DMS 273 (cell line): ENCODE data around the gene SPTAN1.
"Not testable (repeated sequence)": the region's sequence is repeated elsewhere in the genome, so short reads cannot be mapped to it uniquely, and the experiment has no call there.

ENCODE experiments used
- DNase-seq: peaks from one replicate; lab custom pipeline; 2025; ENCODE audit not compliant: unreplicated experiment; lab: John Stamatoyannopoulos, UW

SPTAN1 gene

GRCh38 chr9:128552744-128553440, 505 bp downstream of the SPTAN1 start:
- DNase-seq: peak; percentile 78

GRCh38 chr9:128553728-128554127, 1.3 kb downstream of the SPTAN1 start:
- DNase-seq: peak; percentile 19

GRCh38 chr9:128554155-128554862, 1.9 kb downstream of the SPTAN1 start:
- DNase-seq: peak; percentile 22

- DNase-seq: no peak
Observed at GRCh38 chr9:128555180-128555721, 2.9 kb downstream of the SPTAN1 start.

- no peak for DNase-seq
Observed at GRCh38 chr9:128556276-128556675, 3.9 kb downstream of the SPTAN1 start.

- DNase-seq: no peak
Observed at GRCh38 chr9:128556926-128557634, 4.7 kb downstream of the SPTAN1 start.

GRCh38 chr9:128558431-128559310, 6.3 kb downstream of the SPTAN1 start:
- peak; percentile 89 for DNase-seq

GRCh38 chr9:128565578-128565977, 13.2 kb downstream of the SPTAN1 start:
- no peak for DNase-seq

- DNase-seq: peak; percentile 15
Observed at GRCh38 chr9:128568470-128569078, 16.2 kb downstream of the SPTAN1 start.

- DNase-seq: no peak
Observed at GRCh38 chr9:128575469-128575868, 23.1 kb downstream of the SPTAN1 start.

- DNase-seq: no peak
Observed at GRCh38 chr9:128575916-128576315, 23.5 kb downstream of the SPTAN1 start.

- no peak for DNase-seq
Observed at GRCh38 chr9:128577206-128577605, 24.8 kb downstream of the SPTAN1 start.

- DNase-seq: no peak
Observed at GRCh38 chr9:128579194-128579593, 26.8 kb downstream of the SPTAN1 start.

- no peak for DNase-seq
Observed at GRCh38 chr9:128580731-128581130, 28.3 kb downstream of the SPTAN1 start.

GRCh38 chr9:128585155-128585554, 32.8 kb downstream of the SPTAN1 start:
- DNase-seq: not testable (repeated sequence)

- DNase-seq: not testable (repeated sequence)
Observed at GRCh38 chr9:128586934-128587333, 34.5 kb downstream of the SPTAN1 start.

- DNase-seq: no peak
Observed at GRCh38 chr9:128587453-128587852, 35.1 kb downstream of the SPTAN1 start.

GRCh38 chr9:128588581-128589233, 36.3 kb downstream of the SPTAN1 start:
- DNase-seq: no peak

- DNase-seq: no peak
Observed at GRCh38 chr9:128593039-128593438, 40.7 kb downstream of the SPTAN1 start.

GRCh38 chr9:128593856-128594255, 41.5 kb downstream of the SPTAN1 start:
- DNase-seq: no peak
